ENCODE measurements around the gene LHPP.

Gene LHPP

DNA sequence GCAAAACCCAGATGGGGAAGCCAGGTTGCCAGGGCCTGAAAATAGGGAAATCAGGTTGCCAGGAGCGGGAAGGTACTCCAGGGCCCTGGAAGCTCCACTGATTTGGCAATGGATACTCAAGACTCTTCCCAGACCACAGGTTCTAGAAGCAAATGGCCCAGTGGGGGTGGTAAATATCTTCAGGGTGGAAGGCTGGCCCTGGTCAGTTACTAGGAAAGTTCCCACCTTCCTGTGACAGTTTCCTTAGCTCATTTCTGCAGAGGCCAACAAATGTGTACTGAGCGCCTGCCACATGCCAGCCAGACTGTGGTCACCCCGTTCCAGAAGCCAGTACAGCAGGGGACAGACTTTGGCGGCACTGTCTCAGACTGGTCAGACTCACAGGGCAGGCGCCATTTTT lies 168.9 kb downstream of the LHPP start:
- no peak for DNase-seq

DNA sequence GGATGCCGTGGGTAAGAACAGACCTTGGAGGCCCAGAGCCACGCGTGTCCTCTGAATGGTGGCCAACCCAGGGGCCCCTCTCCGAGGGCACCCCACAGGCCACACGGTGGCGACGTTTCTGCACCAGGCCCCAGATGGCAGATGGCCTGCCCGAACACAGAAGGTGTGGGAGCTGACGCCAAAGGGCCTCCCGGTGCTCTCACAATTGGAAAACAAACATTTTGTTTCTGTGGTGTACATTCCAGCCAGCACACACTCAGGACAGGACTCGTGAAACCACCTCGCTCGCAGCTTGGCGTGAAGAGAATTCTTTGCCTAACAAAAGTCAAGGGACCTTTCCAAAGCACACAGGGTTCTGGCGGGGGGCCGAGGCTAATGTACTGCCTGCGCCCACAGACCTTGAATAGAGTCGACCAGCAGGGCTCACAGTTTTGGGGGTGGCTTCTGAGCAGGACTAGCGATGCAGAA lies 170.5 kb downstream of the LHPP start:
- DNase-seq: no peak

DNA sequence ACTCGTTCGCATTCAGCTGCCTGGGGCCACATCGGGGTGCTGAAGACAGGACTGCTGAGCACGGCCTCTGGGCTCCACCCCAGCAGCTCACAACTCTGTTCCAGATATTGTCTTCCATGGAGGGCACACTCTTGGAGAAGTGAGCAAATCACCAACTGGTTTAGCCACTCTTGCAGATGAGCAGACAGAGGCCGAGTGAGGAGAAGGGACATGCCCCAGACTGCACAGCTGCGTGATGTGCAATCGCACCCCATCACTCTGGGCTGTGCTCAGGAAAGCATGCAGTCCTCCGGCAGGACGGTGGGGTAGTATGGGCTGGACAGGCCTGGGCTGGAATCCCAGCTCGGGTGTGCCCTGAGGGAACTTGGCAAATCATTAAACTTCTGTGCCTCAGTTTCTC lies 170.9 kb downstream of the LHPP start:
- no peak for DNase-seq

DNA sequence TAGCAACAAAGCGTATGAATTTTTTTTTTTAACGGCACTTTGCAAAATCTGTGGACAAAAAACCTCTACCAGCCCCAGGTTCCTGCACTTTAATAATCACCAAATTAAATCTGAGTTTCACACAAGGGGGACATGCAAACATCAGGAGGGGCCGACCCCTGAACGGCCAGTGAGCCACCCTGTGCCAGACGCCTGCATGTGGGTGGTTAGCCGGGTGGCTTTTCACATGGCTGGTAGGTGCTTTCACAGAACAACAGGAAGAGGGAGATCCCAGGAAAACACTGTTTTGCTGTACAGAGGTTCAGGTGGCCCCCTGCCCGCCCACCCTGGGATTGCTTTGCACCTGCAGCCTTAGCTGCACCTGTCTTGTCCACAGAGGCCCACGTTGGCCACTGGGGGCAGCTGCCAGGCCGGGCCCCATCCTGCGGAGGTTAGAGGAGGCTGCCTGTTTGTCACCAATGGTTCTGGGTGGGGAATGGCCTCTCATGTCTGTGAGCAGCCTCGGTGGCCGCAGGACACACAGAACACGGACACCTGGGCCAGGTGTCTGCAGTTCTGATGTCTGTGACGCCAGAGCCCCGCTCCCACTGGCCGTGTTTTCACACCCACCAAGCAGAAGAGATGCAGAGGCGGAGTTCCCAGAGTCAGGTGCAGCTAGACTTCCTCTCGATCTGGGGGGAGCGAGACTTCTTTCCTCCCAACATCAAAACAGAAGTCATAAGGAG lies 174.8 kb downstream of the LHPP start:
- no peak for DNase-seq

DNA sequence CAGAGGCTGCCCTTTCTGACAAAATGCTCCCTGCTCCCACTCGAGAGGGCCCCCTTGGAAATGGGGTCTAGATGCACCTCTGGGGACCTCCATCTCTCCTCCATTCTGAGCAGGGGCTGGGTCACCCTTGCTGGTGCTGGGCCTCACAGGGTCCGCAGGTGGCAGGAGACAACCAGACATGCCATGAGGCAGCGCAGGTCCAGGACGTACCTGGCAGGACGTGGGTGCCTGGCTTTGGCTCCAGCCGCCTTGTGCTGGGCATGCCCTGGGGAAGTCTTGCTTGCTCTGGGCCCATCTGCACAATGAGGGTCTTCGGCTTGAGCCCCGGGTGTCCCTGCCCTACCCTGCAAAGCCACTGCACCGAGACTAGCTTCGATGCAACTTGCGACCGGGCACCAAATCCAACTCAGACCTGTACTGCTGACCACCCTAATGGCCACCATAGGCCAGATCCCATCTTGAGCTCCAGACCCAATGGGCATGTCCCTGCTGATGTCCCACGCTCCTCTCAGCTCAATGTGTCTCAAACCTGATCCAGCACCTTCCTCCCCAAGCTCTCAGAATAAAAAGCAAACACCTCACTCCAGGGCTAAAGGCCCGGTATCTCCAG lies 175.6 kb downstream of the LHPP start:
- DNase-seq: no peak

DNA sequence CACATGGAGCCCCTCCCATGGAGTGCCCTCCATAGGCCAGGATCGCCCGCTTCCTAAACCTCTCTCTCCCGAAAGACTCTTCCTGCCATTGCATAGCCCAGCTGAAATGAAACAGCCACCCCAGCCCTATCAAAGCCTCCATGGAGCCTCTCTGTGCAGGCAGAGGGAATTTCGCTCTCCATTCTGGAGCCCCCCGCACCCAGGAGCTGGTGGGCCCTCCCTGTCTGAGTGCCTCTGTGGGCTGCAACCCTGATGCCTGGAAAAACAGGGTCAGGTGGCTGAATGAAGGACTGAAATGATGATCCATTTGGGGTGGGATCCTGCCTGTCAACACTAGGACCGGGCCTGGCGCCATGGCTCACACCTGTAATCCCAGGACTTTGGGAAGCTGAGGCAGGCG lies 176.1 kb downstream of the LHPP start:
- no peak for DNase-seq

DNA sequence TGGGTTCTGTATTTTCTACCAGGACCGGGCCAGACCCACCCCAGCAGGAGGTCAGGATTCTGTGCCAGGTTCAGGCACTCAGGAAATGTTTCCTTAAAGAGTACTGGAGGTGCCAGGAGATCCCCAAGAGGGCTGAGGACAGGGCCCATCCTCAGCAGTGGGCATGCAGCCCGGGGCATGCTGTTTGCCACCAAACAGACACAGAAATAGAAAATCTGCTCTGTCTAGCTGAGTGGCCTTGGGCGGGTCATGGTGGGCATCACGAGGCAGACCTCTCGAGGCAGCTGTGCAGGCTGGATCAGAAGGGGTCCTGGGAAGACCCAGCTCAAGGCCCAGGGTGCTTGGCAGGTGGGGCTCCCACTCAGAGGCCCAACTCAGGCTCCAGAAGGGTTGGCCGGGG lies 177.6 kb downstream of the LHPP start:
- no peak for DNase-seq

DNA sequence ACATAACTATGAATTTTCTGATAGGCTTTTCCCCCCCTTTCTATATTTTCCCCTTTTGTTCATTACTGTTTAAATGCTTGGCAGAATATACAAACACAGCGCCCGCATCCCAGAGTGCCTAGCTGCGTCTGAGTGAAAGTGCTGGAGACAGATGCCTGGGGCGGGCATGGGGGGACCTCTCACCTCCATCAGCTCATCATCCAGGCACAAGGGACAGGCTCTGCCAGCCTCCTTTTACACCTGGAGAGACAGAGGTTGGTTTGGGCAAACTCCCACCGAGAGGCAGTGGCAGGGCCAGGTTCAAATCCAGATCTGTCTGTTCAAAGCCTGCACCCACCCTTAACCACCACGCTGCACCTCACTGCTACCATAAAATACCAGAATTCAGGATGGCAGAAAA lies 178.0 kb downstream of the LHPP start:
- DNase-seq: no peak

DNA sequence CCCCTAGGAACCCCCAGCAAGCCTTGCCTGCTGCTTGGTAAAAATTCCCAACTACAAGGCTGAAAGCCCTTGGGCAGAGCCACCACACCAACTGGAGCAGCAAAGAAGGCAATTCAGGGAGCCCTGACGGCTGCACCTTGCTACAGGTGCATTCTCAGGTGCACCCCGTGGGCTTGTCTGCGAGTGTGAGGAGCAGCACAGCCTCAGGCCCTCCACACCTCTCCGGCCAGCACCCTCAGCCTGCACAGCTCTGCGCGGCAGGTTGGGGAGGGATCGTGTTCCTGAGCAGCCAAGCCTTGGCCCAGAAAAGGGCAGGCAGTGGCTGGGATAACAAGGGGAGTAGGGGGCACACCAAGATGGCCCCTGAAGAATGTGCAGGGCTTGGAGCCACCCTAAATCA lies 178.4 kb downstream of the LHPP start:
- no peak for DNase-seq

DNA sequence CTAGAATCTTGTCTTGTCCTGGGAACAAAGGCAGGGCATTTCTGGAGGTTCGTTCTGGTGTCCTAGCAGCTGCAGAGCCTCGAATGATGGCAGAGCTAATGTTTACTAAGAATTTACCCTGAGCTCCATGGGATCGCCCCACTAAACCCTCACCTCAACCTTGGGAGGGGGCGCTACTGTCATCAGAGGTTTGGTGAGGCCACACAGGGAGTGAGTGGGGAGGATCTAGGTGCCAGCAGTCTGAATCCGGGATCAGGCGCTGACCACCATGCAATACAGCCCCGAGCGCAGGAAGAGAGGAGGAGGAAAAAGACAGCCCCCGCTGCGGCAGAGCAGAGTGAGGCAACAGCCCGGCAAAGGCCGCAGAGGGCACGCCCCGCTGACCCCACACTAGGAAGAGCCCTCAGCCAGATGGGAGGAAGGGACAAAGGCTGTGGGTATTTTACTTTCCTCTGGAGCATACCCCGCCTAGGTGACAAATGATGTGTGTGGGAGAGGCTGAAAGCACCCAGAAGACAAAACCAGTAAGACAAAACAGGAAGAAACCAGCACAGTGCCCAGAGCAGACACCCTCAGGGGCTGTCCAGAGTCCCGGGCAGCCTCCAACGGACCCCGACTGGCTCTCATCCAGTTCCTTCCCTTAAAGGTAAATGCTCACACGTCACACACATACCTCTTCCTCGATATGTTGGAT lies 179.1 kb downstream of the LHPP start:
- DNase-seq: no peak

DNA sequence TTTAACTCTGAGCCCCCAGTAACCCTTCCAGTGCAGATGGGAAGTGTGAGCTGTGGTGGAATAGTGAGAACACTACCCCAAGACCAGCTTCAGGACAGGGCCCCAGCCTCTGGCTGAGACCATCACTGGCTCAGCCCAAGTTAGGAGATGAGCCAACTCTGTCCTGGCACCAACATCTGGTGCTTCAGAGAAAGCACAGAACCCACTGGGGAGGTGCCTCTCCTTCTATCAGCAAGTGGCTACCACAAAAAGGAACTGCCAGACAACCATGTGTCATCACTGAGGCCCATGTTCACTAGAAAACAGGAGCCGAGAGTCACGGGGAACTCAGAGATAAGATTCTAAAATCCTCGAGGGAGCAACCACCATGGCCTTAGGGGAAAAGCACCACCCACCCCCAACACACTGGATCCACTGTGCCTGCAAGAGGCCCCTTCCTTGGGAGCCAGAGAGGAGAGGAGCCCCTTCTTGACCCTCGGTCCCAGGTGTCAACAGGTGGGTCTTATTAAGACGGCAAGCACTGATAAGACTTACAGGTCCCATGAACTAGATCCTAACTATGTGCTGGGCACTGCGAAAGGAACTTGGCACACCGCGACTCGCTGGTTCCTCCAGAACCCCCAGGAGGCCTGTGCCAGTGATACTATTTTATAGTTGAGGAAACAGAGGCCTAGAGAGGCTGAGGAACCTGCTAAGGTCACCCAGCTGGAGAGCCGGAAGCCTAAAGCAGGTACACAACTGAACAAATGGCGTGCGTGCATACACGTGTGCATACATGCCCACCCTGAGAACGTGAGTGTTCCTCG lies 179.9 kb downstream of the LHPP start:
- DNase-seq: no peak

DNA sequence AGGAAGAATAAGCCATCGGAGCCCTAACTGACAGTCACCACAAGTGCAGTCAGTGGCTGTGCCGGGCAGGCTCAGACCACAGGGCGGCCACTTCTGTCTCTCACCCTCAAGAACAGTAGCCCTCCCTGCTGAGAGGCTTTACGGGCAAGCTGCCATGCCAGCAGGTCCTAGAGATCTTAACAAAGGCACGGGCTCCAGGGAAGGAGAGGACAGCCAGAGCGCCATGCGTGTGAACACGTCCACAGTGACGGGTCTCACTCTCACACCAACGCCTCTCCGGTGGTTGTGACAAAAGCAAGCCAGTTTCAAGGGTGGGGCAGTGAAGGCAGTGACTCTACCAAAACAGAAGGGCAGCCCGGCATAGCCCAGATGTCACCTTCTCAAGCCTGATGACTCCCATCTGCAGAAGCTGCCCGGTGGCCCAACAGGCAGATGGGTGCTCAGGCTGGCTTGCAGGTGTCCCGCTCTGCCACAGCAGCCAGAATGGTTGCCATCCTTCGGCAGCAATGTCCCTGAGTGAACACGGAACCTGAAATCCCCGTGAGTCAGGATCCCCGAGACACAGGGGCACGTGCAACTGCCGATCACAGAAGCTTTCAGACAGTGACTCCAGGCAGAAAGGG lies 180.6 kb downstream of the LHPP start:
- DNase-seq: no peak

DNA sequence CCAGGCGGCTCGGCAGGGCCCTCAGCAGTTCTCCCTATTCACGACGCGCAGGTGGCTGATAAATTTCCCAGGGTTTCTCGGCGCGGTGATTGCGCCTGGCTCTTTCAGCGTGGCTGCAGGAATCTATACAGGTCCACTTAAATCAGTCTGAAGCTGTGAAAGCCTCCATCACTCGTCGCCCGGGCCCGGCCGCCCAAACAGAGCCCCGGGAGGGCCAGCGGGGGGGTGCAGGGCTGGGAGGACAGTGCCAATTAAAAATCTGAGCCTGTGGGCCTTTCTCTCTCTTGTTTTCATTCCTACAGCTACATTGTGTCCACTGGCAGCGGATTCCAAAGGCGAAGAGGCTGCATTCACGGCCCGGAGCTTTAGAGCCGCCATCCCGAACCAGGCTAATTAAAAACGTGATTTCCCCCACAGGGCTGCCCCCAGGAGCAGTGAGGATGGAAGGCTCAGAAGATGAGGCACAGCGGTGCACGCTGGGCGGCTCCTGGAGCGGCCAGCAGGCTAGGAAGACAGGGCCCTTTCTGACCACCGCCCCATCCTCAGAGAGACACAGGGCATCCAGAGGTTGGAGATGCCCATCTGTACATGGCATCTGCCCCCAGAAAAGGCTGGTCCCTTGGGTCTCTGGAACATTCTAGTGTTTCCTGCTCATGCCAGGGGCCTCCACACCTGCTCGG lies 181.8 kb downstream of the LHPP start:
- DNase-seq: no peak

DNA sequence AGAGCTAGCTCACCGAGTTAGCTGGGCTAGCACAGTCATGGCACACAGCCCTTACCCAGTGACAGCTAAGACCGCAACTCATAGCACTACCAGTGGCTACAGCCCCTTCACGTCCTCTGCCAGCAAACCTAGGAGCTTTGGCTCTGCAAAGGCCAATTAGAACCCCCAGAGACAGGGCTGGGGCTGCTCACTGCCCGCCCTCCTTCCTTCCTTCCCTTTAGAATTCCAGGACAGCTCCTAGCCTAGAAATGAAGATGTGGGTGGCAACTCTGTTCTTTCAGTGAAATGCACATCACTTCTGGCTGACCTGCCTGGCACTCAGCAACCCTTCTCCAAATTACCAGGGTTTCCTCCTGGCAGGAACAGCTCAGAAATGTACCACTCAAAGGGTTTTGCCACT lies 182.6 kb downstream of the LHPP start:
- DNase-seq: no peak

DNA sequence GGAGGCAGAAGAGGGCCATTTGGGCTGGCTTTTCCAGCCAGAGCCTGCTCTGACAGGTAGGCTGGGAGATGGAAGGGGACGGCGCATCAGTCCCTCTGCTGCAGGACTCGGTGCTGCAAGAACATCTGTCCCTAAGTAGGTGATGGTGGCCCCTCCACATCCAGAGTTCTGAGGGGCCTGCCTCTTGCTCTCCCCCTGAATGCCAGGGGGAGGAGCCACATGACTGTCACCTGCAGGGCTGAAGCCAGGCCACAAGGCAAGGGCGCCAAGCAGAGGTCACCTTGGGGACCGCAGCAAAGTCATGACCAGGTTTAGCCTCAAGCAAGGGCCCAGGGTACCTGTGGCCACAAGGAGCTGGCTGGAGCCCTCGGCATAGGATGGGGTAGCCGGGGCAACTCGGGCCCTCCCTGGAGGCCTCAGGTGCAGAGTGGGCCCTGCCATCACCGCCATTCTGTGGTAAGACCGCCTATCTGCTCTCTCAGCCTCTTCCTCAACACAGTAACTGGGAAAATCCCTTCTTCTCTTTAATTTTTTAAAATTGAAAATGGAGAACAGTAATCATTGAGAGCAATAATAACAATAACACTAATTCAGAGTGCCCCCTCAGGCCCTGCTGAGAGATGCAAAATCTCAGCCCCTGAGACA lies 183.3 kb downstream of the LHPP start:
- no peak for DNase-seq

DNA sequence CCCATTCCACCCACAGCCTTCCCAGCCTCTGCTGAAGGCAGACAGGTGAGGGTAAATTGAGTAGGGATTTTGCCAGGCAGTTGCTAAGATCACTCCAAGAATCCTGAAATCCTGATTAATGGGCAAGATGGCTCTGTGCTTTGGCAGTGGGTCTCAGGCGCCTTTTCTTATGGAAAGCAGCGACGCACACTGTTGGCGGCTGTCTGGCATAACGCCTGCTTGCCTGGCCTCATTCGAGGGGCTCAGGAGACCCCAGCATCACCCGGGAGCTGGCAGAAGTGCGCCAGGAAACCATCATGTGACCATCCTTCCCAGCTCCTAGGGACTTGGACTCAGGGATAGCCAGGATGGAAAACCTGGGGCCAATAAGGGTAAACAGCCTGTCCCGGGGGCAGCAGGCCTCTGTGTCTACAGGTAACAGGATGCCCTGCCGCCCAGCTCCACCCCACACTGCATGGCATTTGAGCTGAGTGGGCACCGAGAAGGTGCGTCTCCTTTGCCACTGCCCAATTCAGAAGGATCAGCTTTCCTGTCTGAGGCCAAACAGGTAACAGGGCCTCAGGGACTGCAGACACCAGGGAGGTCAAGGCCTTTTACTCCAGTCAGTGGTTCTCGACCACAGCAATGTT lies 184.0 kb downstream of the LHPP start:
- DNase-seq: no peak

DNA sequence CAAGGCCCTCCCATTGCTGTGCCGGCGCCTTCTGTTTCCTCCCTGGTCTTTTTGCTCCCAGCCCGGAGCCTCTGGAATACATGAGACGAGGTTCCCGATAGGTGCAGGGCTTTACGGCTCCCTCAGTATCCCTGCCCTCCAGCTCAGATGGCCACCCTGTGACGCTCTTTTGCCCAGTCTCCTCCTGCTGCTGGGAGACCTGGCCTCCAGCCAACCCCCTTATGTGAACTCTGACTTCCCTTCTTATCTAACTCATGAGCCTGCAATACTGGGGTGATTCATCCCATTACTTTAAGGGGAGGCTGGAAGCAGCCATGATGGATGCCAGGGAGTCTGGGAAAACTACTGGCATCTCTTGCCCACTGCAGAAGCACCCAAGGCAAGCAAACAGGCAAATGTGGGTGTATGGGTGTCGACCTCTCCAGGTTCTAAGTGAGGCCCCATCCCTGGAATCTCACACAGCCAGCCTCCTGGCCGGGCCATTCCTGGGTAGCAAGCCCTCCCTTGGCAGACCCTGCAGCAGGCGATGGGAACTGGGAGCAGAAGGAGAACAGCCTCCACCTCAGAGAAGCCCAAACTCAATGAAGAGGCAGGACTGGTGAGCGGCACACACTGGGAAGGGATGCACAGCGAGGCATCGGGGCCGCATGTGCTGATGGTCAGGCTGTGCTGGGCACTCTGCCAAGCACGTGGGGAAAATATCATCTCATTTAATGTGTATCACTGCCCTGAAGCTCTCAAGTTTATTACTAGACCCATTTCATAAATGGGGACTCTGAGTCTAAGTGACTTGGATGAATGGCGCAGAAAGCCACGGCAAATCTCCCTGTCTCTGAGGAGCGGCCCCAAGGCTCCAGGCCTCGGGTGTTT lies 185.1 kb downstream of the LHPP start:
- no peak for DNase-seq

DNA sequence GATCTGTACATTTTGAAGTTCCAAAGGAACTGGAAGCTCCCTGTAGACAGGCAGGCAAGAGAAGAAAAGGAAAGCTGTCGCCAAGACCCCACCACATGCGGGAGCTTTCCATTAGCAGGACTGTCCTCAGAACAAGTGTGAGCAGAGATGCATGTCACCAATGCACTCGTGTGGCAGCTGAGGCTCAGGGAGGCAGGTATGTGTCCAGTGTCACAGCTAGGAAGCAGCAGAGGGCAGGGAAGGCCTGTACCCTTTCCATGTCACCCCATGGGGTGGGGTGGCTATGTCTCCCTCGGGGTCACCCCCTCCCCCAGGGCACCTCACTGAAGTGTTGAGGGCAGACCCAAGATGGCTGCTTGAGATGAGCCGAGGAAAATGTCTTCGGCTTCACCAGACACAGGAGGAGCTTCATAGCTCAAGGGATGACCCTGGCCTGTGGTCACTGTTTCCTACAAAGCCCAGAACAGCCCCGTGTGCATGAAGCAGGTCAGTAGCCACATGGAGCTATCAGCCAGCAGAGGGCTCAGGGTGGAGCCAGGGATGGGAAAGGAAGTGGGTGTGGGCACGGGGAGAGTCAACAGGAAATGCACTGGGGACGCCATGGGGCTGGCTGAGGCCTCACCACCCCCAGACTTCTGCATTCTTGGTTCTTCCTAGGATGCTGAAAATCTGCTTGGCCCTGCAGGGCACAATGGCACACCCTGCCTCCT lies 186.0 kb downstream of the LHPP start:
- DNase-seq: no peak

DNA sequence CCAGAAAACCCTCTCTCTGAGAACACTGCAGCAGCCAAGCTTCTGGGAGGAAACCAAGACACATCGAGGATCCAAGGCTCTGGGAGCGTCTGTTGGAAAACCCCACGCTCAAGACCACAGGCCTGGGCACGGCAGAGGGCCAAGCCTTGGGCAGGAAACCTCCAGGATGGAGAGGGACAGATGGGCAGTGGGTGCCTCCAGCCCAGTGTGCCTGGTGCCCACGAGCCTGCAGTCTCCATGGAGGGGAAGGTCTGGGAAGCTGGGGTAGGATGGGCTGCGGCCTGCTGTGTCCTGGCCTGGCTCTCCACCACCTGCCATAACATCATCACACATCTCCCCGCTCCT lies 186.5 kb downstream of the LHPP start:
- DNase-seq: no peak

DNA sequence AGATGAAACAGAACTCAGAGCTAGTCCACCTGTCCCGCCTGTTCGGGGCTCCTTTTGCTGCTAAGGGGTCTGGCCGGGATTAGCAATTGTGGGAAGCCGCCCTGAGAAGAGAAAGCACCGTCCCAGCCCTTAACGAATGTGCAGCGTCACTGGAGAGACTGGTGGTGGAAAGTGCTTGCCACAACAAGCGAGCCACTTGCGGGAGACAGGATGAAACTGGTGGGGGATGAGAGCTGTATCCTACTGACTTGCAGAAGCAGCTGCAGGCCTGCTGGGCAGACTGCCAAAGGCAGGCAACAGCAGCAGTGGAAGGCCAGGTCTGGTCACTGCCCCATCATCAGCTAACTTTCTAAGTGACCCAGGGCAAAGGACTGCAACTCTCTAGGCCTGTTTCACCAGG lies 187.1 kb downstream of the LHPP start:
- DNase-seq: no peak
